Kidney (tissue), 14 donors: ENCODE results near the gene FNDC4. TPM values are rescaled to one million over a fixed set of nuclear protein-coding genes. Genes with fewer than 3 reads are reported as not detected.

ENCODE experiments used
- DNase-seq, 5 donors: peaks; one replicate each; pipeline ENCODE4 v3.0.0-alpha.2; 2013 to 2020
- FAIRE-seq: peaks from 2 replicates; lab custom pipeline; 2012; peaks lifted over from hg19 to GRCh38; lab: Jason Lieb, UNC
- H3K27ac ChIP-seq, 2 donors: one replicate each; pipeline ENCODE4 v1.7.0; 2013; ENCODE audit warnings: low read depth in 2 of 2, low read length in 2 of 2, inconsistent platforms in 1 of 2
- H3K27me3 ChIP-seq: one replicate; pipeline ENCODE4 v1.7.1; 2013; ENCODE audit warnings: low read length, inconsistent platforms; ENCODE audit not compliant: control insufficient read depth, insufficient read depth
- H3K36me3 ChIP-seq, 3 donors: one replicate each; pipeline versions ENCODE4 v1.7.0 to v1.7.1; 2013; ENCODE audit warnings: low read length in 3 of 3, control low read depth in 1 of 3, inconsistent platforms in 1 of 3; ENCODE audit not compliant: insufficient read depth in 3 of 3, control insufficient read depth in 2 of 3
- H3K4me1 ChIP-seq, 3 donors: one replicate each; pipeline versions ENCODE4 v1.7.0 to v1.7.1; 2013; ENCODE audit warnings: low read length in 3 of 3, inconsistent platforms in 1 of 3, low read depth in 1 of 3; ENCODE audit not compliant: control insufficient read depth in 2 of 3, insufficient read depth in 2 of 3
- H3K4me3 ChIP-seq, 3 donors: one replicate each; pipeline versions ENCODE4 v1.7.0 to v1.8.1; 2013; ENCODE audit warnings: low read length in 3 of 3, control low read depth in 1 of 3, inconsistent platforms in 1 of 3
- H3K9ac ChIP-seq, 3 donors: one replicate each; pipeline versions ENCODE4 v1.7.0 to v1.7.1; 2013; ENCODE audit warnings: low read length in 3 of 3, control low read depth in 1 of 3, inconsistent platforms in 1 of 3
- H3K9me3 ChIP-seq, 3 donors: one replicate each; pipeline versions ENCODE4 v1.7.0 to v1.7.1; 2013; ENCODE audit warnings: low read length in 3 of 3, control low read depth in 1 of 3, inconsistent platforms in 1 of 3; ENCODE audit not compliant: control insufficient read depth in 2 of 3, insufficient read depth in 1 of 3
- intact Hi-C: fragments of 100-400 bp; cut with DNase I; formaldehyde crosslinking; loops from one replicate; pipeline ENCODE4 v1.11.1; 2022
- polyA plus RNA-seq: library from polyadenylated mRNA; stranded (reverse); fragments of 350-450 nt; fragmentation: Illumina TruSeq; extraction: RNeasy Lipid Tissue Mini Kit (QIAGEN cat#74804); gene quantifications from one replicate; pipeline ENCODE4 v1.2.3, GENCODE V29; 2014; ENCODE audit warnings: low read depth, low replicate concordance; ENCODE audit not compliant: insufficient read depth
- total RNA-seq: library from RNA; stranded (reverse); fragmentation: NEBNext Ultra II Directional; extraction: Animal tissue kit (Norgen Biotek cat#: 25700); gene quantifications from one replicate; pipeline ENCODE4 v1.2.1, GENCODE V29; 2021
- TF ChIP-seq, protein P1 (sequence below): IDR thresholded peaks from 3 replicates; pipeline ENCODE4 v1.5.1; 2012; ENCODE audit warnings: mild to moderate bottlenecking, moderate library complexity, borderline replicate concordance; ENCODE audit not compliant: insufficient read depth; ENCODE audit errors: extremely low read depth
- donor health status: control.
- donor health status: control.
- donor health status: control.
- donor health status: control.
- donor health status: control.
- donor health status: DM: yes; HTN: yes; CAD: no.
- donor health status: Normal renal cell carcinoma (clear cell type).

Gene FNDC4
- total and polyA plus RNA-seq, 2 donors from 2014 or later: 8.5 to 18.0 TPM

GRCh38 chr2:27485496-27485895 lies 9.5 kb downstream of the FNDC4 start:
- intact Hi-C loops: no loop called here
- FAIRE-seq (no peak), DNase-seq (peak in 2 of 5 donors; percentile 27 to 34)
- Histone ChIP-seq H3K4me3 (no peak overlapping the region), H3K4me1 (peaks cover 2 to 4% (median 3%) of the 10 kb centered on the region in 3 donors), H3K36me3 (peaks cover 9 to 30% (median 9%) of the 10 kb centered on the region in 3 donors), H3K27me3 (no peaks in the 10 kb centered on the region), H3K27ac (no peak overlapping the region), H3K9ac (no peak overlapping the region), H3K9me3 (no peaks in the 10 kb centered on the region)
- TF ChIP-seq, protein P1, sequence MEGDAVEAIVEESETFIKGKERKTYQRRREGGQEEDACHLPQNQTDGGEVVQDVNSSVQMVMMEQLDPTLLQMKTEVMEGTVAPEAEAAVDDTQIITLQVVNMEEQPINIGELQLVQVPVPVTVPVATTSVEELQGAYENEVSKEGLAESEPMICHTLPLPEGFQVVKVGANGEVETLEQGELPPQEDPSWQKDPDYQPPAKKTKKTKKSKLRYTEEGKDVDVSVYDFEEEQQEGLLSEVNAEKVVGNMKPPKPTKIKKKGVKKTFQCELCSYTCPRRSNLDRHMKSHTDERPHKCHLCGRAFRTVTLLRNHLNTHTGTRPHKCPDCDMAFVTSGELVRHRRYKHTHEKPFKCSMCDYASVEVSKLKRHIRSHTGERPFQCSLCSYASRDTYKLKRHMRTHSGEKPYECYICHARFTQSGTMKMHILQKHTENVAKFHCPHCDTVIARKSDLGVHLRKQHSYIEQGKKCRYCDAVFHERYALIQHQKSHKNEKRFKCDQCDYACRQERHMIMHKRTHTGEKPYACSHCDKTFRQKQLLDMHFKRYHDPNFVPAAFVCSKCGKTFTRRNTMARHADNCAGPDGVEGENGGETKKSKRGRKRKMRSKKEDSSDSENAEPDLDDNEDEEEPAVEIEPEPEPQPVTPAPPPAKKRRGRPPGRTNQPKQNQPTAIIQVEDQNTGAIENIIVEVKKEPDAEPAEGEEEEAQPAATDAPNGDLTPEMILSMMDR: no peak

- TF ChIP-seq, protein P1: no peak
- peaks cover 7 to 15% (median 13%) of the 10 kb centered on the region in 3 donors for H3K36me3 ChIP-seq
- H3K4me3 ChIP-seq: no peak overlapping the region
- no peak overlapping the region for H3K27ac ChIP-seq
- no peak overlapping the region for H3K9ac ChIP-seq
- no peaks in the 10 kb centered on the region for H3K4me1 ChIP-seq
- FAIRE-seq (no peak), DNase-seq (no peak)
- H3K9me3 ChIP-seq: no peaks in the 10 kb centered on the region
- no peaks in the 10 kb centered on the region for H3K27me3 ChIP-seq
- intact Hi-C loops: no loop called here
Observed at GRCh38 chr2:27471961-27472360, 23.0 kb downstream of the FNDC4 start.

- Histone ChIP-seq H3K9me3 (no peaks in the 10 kb centered on the region), H3K27me3 (no peaks in the 10 kb centered on the region), H3K27ac (no peak overlapping the region), H3K4me1 (no peaks in the 10 kb centered on the region), H3K4me3 (no peak overlapping the region), H3K9ac (no peak overlapping the region), H3K36me3 (peaks cover 4 to 15% (median 8%) of the 10 kb centered on the region in 3 donors)
- TF ChIP-seq, protein P1: no peak
- DNase-seq: no peak
- intact Hi-C loops: no loop called here
- FAIRE-seq: no peak
Observed at GRCh38 chr2:27464443-27464842, 30.6 kb downstream of the FNDC4 start.

GRCh38 chr2:27461118-27461517 lies 33.9 kb downstream of the FNDC4 start:
- Histone ChIP-seq H3K4me3 (no peak overlapping the region), H3K36me3 (peaks cover 4 to 34% (median 30%) of the 10 kb centered on the region in 3 donors), H3K27me3 (no peaks in the 10 kb centered on the region), H3K4me1 (no peaks in the 10 kb centered on the region), H3K27ac (no peak overlapping the region), H3K9me3 (no peaks in the 10 kb centered on the region), H3K9ac (no peak overlapping the region)
- DNase-seq: no peak
- no peak for FAIRE-seq
- intact Hi-C loops: no loop called here
- TF ChIP-seq, protein P1: no peak
